Transverse colon (tissue), 4 donors: ENCODE data around the gene CHST6. TPM values are rescaled to one million over a fixed set of nuclear protein-coding genes. Genes with fewer than 3 reads are reported as not detected.
"Not testable (repeated sequence)": the region's sequence is repeated elsewhere in the genome, so short reads cannot be mapped to it uniquely, and the experiment has no call there.

Experiments used
- DNase-seq: peaks from one replicate; pipeline ENCODE4 v3.0.0-alpha.2; 2019
- H3K27ac ChIP-seq, 4 donors: fragments of 200-600 bp; sonication (generic); 2 replicates each; pipeline ENCODE4 v1.5.1; 2016 to 2018; ENCODE audit warnings: inconsistent platforms in 4 of 4
- H3K27me3 ChIP-seq: fragments of 200-600 bp; sonication (generic); 2 replicates; pipeline ENCODE4 v1.5.1; 2017; ENCODE audit warnings: inconsistent platforms
- H3K36me3 ChIP-seq, 4 donors: fragments of 200-600 bp; sonication (generic); 2 replicates each; pipeline ENCODE4 v1.5.1; 2017 to 2019; ENCODE audit warnings: inconsistent platforms in 4 of 4
- H3K4me1 ChIP-seq, 4 donors: fragments of 200-600 bp; sonication (generic); 2 replicates each; pipeline ENCODE4 v1.5.1; 2017 to 2020; ENCODE audit warnings: inconsistent platforms in 4 of 4
- H3K4me3 ChIP-seq, 4 donors: fragments of 200-600 bp; sonication (generic); 1 replicate in 1 of 4; 2 replicates in 3 of 4; pipeline versions ENCODE4 v1.5.1 to v1.6.1; 2017 to 2019; ENCODE audit warnings: inconsistent platforms in 4 of 4
- H3K9me3 ChIP-seq, 2 donors: fragments of 200-600 bp; sonication (generic); 2 replicates each; pipeline ENCODE4 v1.5.1; 2017 to 2019; ENCODE audit warnings: inconsistent platforms in 2 of 2
- EP300 ChIP-seq: sonication (generic); formaldehyde crosslinking; IDR thresholded peaks from one replicate; pipeline ENCODE4 v1.6.1; 2017; ENCODE audit warnings: antibody characterized with exemption, low read depth
- POLR2A ChIP-seq: fragments of 450-650 bp; IDR thresholded peaks from one replicate; pipeline ENCODE4 v1.6.1; 2016; ENCODE audit warnings: antibody characterized with exemption, mild to moderate bottlenecking, moderate library complexity
- POLR2AphosphoS5 ChIP-seq, 3 donors: sonication (generic); formaldehyde crosslinking; IDR thresholded peaks; one replicate each; pipeline ENCODE4 v1.6.1; 2016; ENCODE audit warnings: antibody characterized with exemption in 3 of 3
- WGBS, 2 donors: methylation state at CpG; one replicate each; pipeline ENCODE4 v1.1.5; 2018; ENCODE audit warnings: low coverage in 1 of 2; 5-methylcytosine and 5-hydroxymethylcytosine counted together
- in situ Hi-C, 4 donors: fragments of 200-750 bp; cut with MboI; loops; one replicate each; pipeline versions ENCODE4 v1.15.0 to v1.15.1; 2017; ENCODE audit warnings: low sequenced_read_pairs in 3 of 4, low pct_ligation_motif_present in 1 of 4, low pct_unique_long_range_greater_than_20kb in 1 of 4
- intact Hi-C: fragments of 100-400 bp; cut with DNase I; formaldehyde crosslinking; loops from one replicate; pipeline ENCODE4 v1.15.1; 2023; ENCODE audit warnings: low total_unique reads
- total RNA-seq, 4 donors: library from RNA; depleted of rRNA; stranded (reverse); fragments of >200 nt; gene quantifications; one replicate each; pipeline ENCODE4 v1.1.0, GENCODE V29; 2016
- TF ChIP-seq, protein P1 (sequence below), 5 experiments: fragments of 200-600 bp in 3 of 5; fragments of 450-650 bp in 2 of 5; sonication (generic) in 3 of 5; IDR thresholded peaks; 1 replicate in 2 of 5; 2 replicates in 3 of 5; pipeline ENCODE4 v1.5.1; 2016 to 2017; ENCODE audit warnings: antibody characterized with exemption in 5 of 5, inconsistent platforms in 3 of 5, mild to moderate bottlenecking in 2 of 5, moderate library complexity in 1 of 5

CHST6 gene
- total RNA-seq, 4 donors from 2014 or later = 1.7 to 3.7 (median 2.9) TPM

DNA sequence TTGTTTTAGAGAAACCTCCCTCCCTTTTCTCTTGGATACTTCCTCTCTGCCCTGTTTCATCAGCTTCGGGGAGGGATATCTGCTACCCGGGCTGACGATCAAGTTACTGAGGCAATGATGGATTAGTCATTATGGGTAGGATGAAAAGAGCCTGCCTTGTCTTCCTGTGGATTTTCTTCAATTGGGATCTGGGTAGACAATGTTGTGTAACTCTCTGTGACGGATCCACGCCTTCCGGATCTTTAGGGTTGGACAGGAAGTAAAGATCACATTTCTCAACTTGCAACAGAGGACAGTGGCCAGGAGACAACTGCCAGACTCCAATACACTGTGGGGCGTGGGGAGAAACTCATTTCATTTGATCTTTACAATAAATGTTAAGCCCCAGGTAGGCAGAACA lies 11.3 kb upstream of the CHST6 start:
- WGBS, 2 donors = 13 to 34% methylated on average over 1 to 7 of the region's 7 CpGs
- H3K4me1 ChIP-seq = peaks cover 0 to 3% (median 0%) of the 10 kb centered on the region in 4 donors
- no peaks in the 10 kb centered on the region for H3K27me3 ChIP-seq
- intact Hi-C loops (no loop called here), in situ Hi-C loops (no loop called here)
- peak overlapping the region in 3 of 4 donors; percentile 8 to 37 (median 25) for H3K27ac ChIP-seq
- DNase-seq = peak; percentile 55
- H3K4me3 ChIP-seq = no peak overlapping the region
- no peaks in the 10 kb centered on the region for H3K36me3 ChIP-seq
- no peak for TF ChIP-seq POLR2A
- no peak for TF ChIP-seq EP300
- TF ChIP-seq POLR2AphosphoS5 (IDR thresholded peaks at IDR 0.05) = peak in 1 of 3 donors; percentile 32
- TF ChIP-seq, protein P1, sequence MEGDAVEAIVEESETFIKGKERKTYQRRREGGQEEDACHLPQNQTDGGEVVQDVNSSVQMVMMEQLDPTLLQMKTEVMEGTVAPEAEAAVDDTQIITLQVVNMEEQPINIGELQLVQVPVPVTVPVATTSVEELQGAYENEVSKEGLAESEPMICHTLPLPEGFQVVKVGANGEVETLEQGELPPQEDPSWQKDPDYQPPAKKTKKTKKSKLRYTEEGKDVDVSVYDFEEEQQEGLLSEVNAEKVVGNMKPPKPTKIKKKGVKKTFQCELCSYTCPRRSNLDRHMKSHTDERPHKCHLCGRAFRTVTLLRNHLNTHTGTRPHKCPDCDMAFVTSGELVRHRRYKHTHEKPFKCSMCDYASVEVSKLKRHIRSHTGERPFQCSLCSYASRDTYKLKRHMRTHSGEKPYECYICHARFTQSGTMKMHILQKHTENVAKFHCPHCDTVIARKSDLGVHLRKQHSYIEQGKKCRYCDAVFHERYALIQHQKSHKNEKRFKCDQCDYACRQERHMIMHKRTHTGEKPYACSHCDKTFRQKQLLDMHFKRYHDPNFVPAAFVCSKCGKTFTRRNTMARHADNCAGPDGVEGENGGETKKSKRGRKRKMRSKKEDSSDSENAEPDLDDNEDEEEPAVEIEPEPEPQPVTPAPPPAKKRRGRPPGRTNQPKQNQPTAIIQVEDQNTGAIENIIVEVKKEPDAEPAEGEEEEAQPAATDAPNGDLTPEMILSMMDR (IDR thresholded peaks at IDR 0.05) = no peak
- H3K9me3 ChIP-seq = no peaks in the 10 kb centered on the region

DNA sequence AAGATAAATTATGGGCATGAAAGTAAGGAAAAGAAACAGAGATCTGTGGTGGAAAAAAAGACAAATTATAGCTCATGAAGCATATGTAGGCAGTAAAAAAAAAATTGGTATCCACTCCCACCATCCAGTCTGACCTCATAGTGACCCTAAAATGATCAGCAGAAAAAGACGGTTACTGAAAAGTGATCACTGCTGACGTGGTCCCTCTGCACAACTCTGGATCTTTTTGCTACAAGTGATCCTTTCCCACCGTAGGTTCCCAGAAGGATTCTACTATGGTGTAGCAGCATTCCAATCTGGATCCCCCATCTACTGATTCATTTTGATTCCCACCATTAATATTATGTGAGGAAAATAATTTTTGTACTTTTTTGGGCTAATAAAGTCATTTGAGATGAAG lies 10.9 kb upstream of the CHST6 start:
- Histone ChIP-seq H3K27me3 (no peaks in the 10 kb centered on the region), H3K9me3 (no peaks in the 10 kb centered on the region), H3K4me3 (no peak overlapping the region), H3K4me1 (peaks cover 0 to 6% (median 0%) of the 10 kb centered on the region in 4 donors), H3K36me3 (no peaks in the 10 kb centered on the region), H3K27ac (peak overlapping the region in 1 of 4 donors; percentile 12)
- in situ Hi-C loops (no loop called here), intact Hi-C loops (no loop called here)
- 67 to 100% methylated on average over 1 to 3 of the region's 3 CpGs for WGBS, 2 donors
- TF ChIP-seq POLR2A (no peak), EP300 (no peak), POLR2AphosphoS5 (IDR thresholded peaks at IDR 0.05) (no peak)
- TF ChIP-seq, protein P1 (IDR thresholded peaks at IDR 0.05) = no peak
- DNase-seq = no peak

GRCh38 chr16:75503801-75504200 lies 8.6 kb upstream of the CHST6 start:
- intact Hi-C loops (no loop called here), in situ Hi-C loops (no loop called here)
- Histone ChIP-seq H3K36me3 (no peaks in the 10 kb centered on the region), H3K27me3 (no peaks in the 10 kb centered on the region), H3K4me1 (peaks cover 0 to 6% (median 0%) of the 10 kb centered on the region in 4 donors), H3K9me3 (no peaks in the 10 kb centered on the region), H3K4me3 (no peak overlapping the region), H3K27ac (no peak overlapping the region)
- no peak for DNase-seq
- WGBS, 2 donors = 81 to 100% methylated on average over 1 of the region's 1 CpG
- no peak for TF ChIP-seq EP300
- TF ChIP-seq, protein P1 (IDR thresholded peaks at IDR 0.05) = no peak
- TF ChIP-seq POLR2A = no peak
- TF ChIP-seq POLR2AphosphoS5 (IDR thresholded peaks at IDR 0.05) = no peak

DNA sequence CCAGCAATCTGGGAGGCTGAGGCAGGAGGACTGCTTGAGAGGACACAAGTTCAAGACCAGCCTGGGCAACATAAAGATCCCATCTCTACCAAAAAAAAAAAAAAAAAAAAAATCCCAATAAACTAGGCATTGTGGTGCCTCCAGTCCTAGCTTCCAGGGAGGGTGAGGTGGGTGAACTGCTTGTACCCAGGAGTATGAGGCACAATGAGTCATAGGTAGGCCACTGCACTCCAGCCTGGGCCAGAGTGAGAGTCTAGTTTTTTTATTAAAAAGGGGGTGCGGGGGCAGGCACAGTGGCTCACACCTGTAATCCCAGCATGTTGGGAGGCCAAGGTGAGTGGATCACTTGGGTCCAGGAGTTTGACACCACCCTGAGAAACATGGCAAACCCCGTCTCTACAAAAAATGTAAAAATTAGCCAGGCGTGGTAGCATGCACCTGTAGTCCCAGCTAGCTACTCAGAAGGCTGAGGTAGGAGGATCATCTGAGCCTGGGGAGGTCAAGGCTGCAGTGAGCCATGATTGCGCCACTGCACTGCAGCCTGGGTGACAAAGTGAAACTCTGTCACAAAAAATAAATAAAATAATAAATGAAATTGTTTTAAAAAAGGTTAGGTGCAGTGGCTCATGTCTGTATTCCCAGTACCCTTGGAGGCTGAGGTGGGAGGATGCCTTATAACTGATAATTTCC lies 7.8 kb upstream of the CHST6 start:
- intact Hi-C loops (no loop called here), in situ Hi-C loops (no loop called here)
- no peak for DNase-seq
- no peak overlapping the region for H3K27ac ChIP-seq
- H3K4me3 ChIP-seq = no peak overlapping the region
- peaks cover 0 to 6% (median 0%) of the 10 kb centered on the region in 4 donors for H3K4me1 ChIP-seq
- no peak for TF ChIP-seq POLR2A
- TF ChIP-seq POLR2AphosphoS5 (IDR thresholded peaks at IDR 0.05) = no peak
- no peak for TF ChIP-seq EP300
- TF ChIP-seq, protein P1 (IDR thresholded peaks at IDR 0.05) = no peak
- 97% methylated on average over 4 of the region's 4 CpGs; no CpG with 5 or more reads in 1 of the 2 donors for WGBS, 2 donors
- H3K27me3 ChIP-seq = no peaks in the 10 kb centered on the region
- no peaks in the 10 kb centered on the region for H3K9me3 ChIP-seq
- H3K36me3 ChIP-seq = no peaks in the 10 kb centered on the region

DNA sequence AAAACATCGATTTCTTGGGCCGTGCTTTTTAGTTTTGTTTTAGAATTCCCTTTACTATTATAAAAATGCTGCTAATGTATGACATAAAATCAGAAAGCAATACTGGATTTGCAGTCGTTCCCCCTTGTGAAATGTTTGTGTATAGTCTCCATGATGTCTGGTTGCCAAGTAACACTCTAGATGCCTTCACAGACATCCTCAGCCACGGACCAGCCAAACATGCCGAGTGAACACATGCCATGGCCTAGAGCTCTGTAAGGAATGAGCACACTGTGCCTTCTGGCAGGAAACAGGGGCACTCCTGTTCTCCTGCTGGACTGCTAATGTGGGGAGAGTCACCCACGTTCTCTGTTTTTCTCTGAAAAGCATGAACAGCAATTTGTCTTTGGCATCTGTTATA lies 6.6 kb upstream of the CHST6 start:
- H3K27ac ChIP-seq, intact Hi-C loops, H3K27me3 ChIP-seq, H3K9me3 ChIP-seq, DNase-seq, H3K4me1 ChIP-seq, H3K36me3 ChIP-seq, H3K4me3 ChIP-seq, in situ Hi-C loops: not testable (repeated sequence)
- WGBS, 2 donors = 62 to 78% methylated on average over 4 to 6 of the region's 6 CpGs
